ENCODE results near the gene ERF. TPM values are rescaled to one million over a fixed set of nuclear protein-coding genes. Genes with fewer than 3 reads are reported as not detected.

Gene ERF
- total and polyA plus RNA-seq, 2 donors (not counting 1 experiment from before 2014, with no cell fraction given) = 48.6 to 51.5 TPM

DNA sequence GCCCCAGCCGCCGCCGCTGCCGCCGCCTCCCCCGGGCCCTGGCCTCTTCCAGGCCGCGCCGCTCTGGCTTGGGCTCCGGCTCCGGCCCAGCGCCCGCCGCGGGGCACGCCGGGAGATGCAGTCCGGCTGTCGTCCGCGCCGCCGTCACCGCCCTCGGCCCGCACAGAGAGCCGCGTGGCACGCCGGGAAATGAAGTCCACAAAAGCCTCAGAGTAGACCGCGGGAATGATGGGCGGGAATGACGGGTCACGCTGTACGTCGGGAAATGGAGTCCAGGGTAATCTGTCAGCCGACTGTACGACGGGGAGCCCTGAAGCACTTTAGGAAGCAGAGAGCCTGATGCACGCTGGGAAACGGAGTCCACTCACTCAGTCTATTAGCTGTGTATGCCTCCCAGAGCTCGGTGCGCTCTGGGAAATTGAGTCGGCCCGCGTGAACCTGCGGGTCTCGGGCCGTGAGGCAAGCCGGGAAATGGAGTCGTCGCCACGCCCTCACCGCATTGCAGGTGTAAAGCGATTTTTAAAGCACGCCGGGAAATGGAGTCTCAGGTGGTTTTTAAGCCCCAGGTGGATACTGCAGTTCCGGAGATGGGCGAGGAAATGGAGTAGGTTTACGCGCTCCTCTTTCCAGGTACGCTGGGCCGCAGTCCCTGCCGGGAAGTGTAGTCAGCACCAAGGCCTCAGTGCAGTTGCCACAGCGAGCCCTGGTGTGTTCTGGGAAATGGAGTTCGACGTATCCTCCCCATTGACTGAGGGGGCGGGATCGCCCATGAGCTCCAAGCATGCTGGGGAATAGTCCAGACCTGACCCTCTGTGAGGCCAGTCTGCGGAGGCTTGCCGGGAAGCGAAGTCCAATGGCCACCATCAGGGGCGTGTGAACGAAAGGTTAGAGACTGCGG lies 12.2 kb downstream of the ERF start, which contains the start of gene GSK3A:
GSK3A (minus strand) TSS at position 91 of the 898 bp plus-strand sequence. CDS start 137 bp downstream, outside the sequence.
- H3K4me1 ChIP-seq (ENCODE audit: control insufficient read depth in 2 of 2, insufficient read depth in 2 of 2, low read length in 2 of 2) = peaks cover 30 to 44% of the 10 kb centered on the region in 2 donors
- intact Hi-C loops (cut with micrococcal nuclease) = loop anchor here (1.0 to 2.0 kb wide), 10 partner anchors 12 to 181 kb away; partner anchors contain the start of genes ZNF526 and ZNF574
- no peak for TF ChIP-seq EZH2 (IDR thresholded peaks at IDR 0.05; ENCODE audit: borderline replicate concordance, insufficient read depth, low read depth, low read length, poor library complexity, severe bottlenecking)
- TF ChIP-seq, protein P1, sequence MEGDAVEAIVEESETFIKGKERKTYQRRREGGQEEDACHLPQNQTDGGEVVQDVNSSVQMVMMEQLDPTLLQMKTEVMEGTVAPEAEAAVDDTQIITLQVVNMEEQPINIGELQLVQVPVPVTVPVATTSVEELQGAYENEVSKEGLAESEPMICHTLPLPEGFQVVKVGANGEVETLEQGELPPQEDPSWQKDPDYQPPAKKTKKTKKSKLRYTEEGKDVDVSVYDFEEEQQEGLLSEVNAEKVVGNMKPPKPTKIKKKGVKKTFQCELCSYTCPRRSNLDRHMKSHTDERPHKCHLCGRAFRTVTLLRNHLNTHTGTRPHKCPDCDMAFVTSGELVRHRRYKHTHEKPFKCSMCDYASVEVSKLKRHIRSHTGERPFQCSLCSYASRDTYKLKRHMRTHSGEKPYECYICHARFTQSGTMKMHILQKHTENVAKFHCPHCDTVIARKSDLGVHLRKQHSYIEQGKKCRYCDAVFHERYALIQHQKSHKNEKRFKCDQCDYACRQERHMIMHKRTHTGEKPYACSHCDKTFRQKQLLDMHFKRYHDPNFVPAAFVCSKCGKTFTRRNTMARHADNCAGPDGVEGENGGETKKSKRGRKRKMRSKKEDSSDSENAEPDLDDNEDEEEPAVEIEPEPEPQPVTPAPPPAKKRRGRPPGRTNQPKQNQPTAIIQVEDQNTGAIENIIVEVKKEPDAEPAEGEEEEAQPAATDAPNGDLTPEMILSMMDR (IDR thresholded peaks at IDR 0.05) = no peak
- ATAC-seq (ENCODE audit: low read depth) = peak; percentile 70
- peaks cover 59% of the 10 kb centered on the region for H3K4me1 Mint-ChIP-seq
- H3K4me2 ChIP-seq (replicated peaks; ENCODE audit: low read depth, low read length, poor library complexity, severe bottlenecking) = peak within 1 kb of the TSS; percentile 85
- DNase-seq = peak; percentile 99
- ChIA-PET CTCF (interaction anchor here (1.0 to 8.9 kb wide), 13 partner anchors 8 to 134 kb away, joined by 3 to 89 read pairs (median 5); partner anchors contain the start of genes DEDD2, POU2F2 and ZNF526), POLR2A (interaction anchor here (0.6 to 2.6 kb wide), 14 partner anchors 9 to 181 kb away, joined by 3 to 23 read pairs (median 5); partner anchors contain the start of genes CIC, PAFAH1B3, POU2F2 and PRR19)
- peaks cover 0 to 4% (median 0%) of the 10 kb centered on the region in 3 donors for H3K9me3 ChIP-seq (ENCODE audit: control extremely low read depth in 1 of 3, control insufficient read depth in 2 of 3, insufficient read depth in 1 of 3, low read length in 2 of 3)
- peak within 1 kb of the TSS; percentile 66 to 88 (median 81) for H3K4me3 ChIP-seq (ENCODE audit: control extremely low read depth in 1 of 5, extremely low read depth in 1 of 5, insufficient read depth in 1 of 5, low read depth in 2 of 5, low read length in 4 of 5)
- H3K27me3 Mint-ChIP-seq = no peaks in the 10 kb centered on the region
- H3K79me2 ChIP-seq (ENCODE audit: control insufficient read depth, insufficient read depth, low read length) = peaks cover 43% of the 10 kb centered on the region
- peaks cover 0 to 18% of the 10 kb centered on the region in 2 experiments for H3K36me3 ChIP-seq (replicated peaks in 1 of 2; ENCODE audit: control extremely low read depth in 1 of 2, control insufficient read depth in 1 of 2, extremely low read depth in 1 of 2, insufficient read depth in 2 of 2, low read length in 1 of 2)
- no peaks in the 10 kb centered on the region for H3K27me3 ChIP-seq (replicated peaks in 1 of 4; ENCODE audit: control extremely low read depth in 1 of 4, control insufficient read depth in 3 of 4, insufficient read depth in 4 of 4, low read length in 3 of 4)
- H3K27ac Mint-ChIP-seq = peak within 1 kb of the TSS; percentile 91
- H3K4me3 Mint-ChIP-seq = peak within 1 kb of the TSS; percentile 100
- peak within 1 kb of the TSS; percentile 76 for H2AFZ ChIP-seq (ENCODE audit: insufficient read depth, low read depth, low read length, poor library complexity, severe bottlenecking)
- peak within 1 kb of the TSS; percentile 77 for H3K9ac ChIP-seq (ENCODE audit: low read length)
- peak within 1 kb of the TSS; percentile 80 to 89 for H3K27ac ChIP-seq (ENCODE audit: low read length in 2 of 2)
- no peaks in the 10 kb centered on the region for H3K9me3 Mint-ChIP-seq (ENCODE audit: insufficient read depth)
- H4K20me1 ChIP-seq (ENCODE audit: control insufficient read depth, insufficient read depth, low read length, poor library complexity, severe bottlenecking) = peaks cover 42% of the 10 kb centered on the region
- WGBS (ENCODE audit: insufficient coverage) = under 1% methylated on average over 76 of the region's 76 CpGs

All from B cell (primary cell).